Coronary artery (tissue), 2 donors: ENCODE measurements around the gene HIPK1.

ENCODE experiments used
- DNase-seq: peaks from one replicate; pipeline ENCODE4 v3.0.0-alpha.2; 2017; ENCODE audit warnings: low spot score
- H3K27ac ChIP-seq, 2 donors: fragments of 200-600 bp; sonication (generic); one replicate each; pipeline ENCODE4 v1.5.1; 2016 to 2019
- H3K4me3 ChIP-seq: fragments of 200-600 bp; sonication (generic); 2 replicates; pipeline ENCODE4 v1.5.1; 2016; ENCODE audit warnings: mild to moderate bottlenecking, moderate library complexity
- TF ChIP-seq, protein P1 (sequence below): fragments of 200-600 bp; sonication (generic); IDR thresholded peaks from one replicate; pipeline ENCODE4 v1.5.1; 2019; ENCODE audit warnings: antibody characterized with exemption

HIPK1 gene

DNA sequence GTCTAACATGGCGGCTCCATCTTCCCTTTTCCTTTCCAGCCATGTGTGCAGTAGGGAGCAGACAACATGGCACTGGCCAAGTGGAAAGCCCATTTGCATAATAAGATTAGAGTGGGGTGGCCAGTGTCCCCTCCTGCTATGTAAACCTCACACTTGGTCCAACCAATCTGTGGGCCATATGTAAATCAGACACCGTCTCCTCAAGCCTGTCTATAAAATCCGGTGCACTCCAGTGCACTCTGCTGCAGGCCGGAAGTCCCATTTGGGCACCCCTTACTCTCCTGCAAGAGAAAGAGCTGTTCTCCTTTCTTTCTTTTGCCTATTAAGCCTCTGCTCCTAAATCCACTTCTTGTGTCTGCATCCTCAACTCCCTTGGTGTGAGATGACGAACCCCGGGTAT is 94.3 kb downstream of the HIPK1 start:
- no peak for DNase-seq
- TF ChIP-seq, protein P1, sequence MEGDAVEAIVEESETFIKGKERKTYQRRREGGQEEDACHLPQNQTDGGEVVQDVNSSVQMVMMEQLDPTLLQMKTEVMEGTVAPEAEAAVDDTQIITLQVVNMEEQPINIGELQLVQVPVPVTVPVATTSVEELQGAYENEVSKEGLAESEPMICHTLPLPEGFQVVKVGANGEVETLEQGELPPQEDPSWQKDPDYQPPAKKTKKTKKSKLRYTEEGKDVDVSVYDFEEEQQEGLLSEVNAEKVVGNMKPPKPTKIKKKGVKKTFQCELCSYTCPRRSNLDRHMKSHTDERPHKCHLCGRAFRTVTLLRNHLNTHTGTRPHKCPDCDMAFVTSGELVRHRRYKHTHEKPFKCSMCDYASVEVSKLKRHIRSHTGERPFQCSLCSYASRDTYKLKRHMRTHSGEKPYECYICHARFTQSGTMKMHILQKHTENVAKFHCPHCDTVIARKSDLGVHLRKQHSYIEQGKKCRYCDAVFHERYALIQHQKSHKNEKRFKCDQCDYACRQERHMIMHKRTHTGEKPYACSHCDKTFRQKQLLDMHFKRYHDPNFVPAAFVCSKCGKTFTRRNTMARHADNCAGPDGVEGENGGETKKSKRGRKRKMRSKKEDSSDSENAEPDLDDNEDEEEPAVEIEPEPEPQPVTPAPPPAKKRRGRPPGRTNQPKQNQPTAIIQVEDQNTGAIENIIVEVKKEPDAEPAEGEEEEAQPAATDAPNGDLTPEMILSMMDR = no peak
- Histone ChIP-seq H3K4me3 (no peak overlapping the region), H3K27ac (no peak overlapping the region)

DNA sequence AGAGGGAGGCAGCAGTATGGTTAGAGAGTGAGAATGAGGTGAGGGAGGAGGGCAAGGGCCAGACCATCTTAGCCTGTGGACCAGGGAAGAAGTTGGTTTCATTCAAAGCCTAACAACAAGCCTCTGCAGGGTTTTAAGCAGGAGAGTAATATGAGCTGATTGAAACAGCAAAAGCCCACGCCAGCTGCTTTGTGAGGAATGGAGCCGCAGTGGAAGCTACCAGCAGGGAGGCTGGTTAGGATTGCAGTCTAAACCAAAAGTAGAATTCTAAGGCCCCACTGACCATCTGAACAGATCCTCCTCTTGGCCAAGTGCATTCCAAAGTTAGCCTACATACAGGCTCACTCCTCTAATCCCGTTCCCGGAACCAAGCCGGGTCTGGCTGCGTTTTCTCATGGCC is 94.9 kb downstream of the HIPK1 start:
- DNase-seq = no peak
- TF ChIP-seq, protein P1 = no peak
- no peak overlapping the region for H3K27ac ChIP-seq
- H3K4me3 ChIP-seq = no peak overlapping the region

DNA sequence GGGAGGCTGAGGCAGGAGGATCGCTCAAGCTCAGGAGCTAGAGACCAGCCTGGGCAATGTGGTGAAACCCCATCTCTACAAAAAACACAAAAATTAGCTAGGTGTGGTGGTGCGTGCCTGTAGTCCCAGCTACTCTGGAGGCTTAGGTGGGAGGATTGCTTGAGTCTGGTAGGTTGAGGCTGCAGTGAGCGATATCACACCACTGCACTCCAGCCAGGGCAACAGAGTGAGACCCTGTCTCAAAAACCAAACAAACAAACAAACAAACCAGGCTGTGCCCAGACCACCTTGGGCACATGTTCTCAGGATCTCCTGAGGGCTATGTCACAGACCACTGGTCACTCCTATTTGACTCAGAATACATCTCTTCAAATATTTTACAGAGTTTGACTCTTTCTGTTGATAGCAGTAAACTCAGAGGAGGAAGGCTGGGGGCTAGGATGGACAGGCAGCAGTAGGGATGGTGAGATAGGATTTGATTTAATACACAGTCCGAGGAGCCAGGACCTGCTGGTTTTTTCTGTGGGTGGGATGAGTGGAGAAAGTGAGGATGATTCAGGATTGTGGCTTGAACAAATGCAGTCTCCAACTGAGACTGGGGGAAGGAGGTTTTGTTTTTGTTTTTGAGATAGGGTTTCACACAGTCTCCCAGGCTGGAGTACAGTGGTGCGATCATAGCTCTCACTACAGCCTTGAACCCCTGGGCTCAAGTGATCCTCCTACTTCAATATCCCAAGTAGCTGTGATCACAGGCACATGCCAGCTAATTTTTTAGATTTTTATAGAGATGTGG is 96.7 kb downstream of the HIPK1 start:
- TF ChIP-seq, protein P1 = no peak
- Histone ChIP-seq H3K27ac (no peak overlapping the region), H3K4me3 (no peak overlapping the region)
- no peak for DNase-seq

DNA sequence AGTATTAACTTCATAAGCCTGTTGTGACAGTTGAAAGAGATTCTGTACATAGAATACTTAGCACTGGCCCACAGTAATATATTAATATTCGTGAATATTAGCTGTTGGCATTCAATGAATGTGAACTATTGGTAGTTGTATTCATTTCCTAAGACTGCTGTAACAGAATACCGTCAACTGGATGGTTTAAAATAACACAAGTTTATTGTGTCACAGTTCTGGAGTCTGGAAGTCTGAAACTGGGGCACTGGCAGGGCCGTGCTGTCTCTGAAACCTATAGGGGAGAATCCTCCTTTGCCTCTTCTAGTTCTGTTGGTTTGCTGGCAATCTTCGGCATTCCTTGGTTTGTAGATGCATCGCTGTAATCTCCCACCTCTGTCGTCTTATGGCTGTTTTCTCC is 97.7 kb downstream of the HIPK1 start:
- Histone ChIP-seq H3K4me3 (no peak overlapping the region), H3K27ac (no peak overlapping the region)
- TF ChIP-seq, protein P1 = no peak
- DNase-seq = no peak
